Stimulated activated CD4-positive, alpha-beta T cell treated with anti-CD3 and anti-CD28 coated beads, Interleukin-15, amount 100 ng/mL, for 48 hours (primary cell): Measurements from ENCODE around the gene CPSF4.

Source experiments
- DNase-seq, 2 donors: peaks; one replicate each; pipeline ENCODE4 v3.0.0-alpha.2; 2020; ENCODE audit warnings: low read depth in 2 of 2

Gene CPSF4

GRCh38 chr7:99438573-99439480 lies at the start of gene CPSF4, which contains the start of gene PTCD1:
CPSF4 (plus strand) TSS chr7:99438943; CDS start chr7:99439083, 140 bp downstream.
PTCD1 (minus strand) TSS chr7:99438798; CDS start chr7:99435242, 3,556 bp downstream.
- peak; percentile 90 to 92 for DNase-seq

GRCh38 chr7:99389772-99390171 lies 49.0 kb upstream of the CPSF4 start:
- DNase-seq = no peak

DNA sequence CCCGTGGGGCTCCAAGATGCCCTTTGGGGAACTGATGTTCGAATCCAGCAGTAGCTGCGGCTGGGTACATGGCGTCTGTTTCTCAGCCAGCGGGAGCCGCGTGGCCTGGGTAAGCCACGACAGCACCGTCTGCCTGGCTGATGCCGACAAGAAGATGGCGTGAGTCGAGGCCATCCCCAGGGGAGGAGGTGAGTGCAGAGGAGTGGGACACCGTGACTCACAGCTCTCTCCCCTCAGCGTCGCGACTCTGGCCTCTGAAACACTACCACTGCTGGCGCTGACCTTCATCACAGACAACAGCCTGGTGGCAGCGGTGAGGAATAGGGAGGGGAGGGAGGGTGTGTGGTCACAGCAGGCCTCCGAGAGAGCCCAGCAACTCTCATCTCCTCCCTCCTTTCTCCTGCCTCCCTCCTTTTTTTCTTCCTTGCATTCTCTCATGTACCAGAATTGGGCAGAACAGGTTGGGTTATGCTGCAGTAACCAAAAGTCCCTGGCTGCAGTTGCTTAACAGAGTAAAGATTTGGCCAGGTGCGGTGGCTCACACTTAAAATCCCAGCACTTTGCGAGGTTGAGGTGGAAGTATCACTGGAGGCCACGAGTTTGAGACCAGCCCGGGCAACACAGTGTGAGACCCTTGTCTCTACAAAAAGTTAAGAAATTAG lies 47.7 kb upstream of the CPSF4 start:
- no peak for DNase-seq

DNA sequence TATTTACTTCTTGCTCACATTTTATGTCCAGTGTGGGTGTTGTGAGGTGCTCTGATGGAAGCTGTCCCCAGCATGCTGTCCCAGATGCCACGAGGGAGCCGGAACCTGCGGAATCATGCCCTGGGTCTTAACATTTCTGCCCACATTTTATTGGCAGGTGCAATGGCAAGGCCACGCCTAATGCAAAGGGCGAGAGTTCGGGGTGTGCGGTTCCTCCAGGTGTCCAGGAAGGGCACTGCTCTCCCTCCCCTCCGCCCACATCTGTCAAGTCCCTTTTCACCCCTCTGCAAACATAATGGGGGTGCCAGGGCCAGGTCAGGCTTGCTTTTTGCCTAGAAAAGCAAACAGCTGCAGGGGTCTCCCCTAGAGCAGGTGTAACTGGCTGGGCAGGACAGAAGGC lies 46.7 kb upstream of the CPSF4 start:
- no peak for DNase-seq

DNA sequence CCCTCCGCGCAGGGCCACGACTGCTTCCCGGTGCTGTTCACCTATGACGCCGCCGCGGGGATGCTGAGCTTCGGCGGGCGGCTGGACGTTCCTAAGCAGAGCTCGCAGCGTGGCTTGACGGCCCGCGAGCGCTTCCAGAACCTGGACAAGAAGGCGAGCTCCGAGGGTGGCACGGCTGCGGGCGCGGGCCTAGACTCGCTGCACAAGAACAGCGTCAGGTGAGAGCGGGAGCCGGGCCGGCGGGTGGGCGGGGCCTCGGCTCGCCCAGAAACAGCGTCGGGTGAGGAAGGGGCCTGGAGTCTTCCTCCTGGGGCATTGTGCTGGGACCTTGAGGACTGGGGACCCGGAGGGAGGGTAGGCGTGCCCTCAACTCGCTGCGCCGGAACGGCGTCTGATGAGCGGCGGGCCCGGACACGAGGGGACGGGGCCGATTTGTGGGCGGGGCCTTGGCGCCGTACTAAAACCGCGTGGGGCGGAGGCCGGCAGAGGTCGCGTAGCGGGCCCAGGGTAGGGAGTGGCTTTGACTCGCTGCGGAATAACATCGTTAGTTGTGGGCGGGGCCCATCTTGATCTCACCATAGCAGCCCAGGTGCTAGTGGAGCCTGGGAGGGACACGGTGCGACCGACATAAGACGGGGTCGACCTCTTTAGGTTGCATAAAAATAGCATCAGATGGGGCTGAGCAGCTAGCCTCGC lies 45.9 kb upstream of the CPSF4 start:
- peak; percentile 68 to 74 for DNase-seq

- no peak for DNase-seq
These were observed 45.2 kb upstream of the CPSF4 start for GRCh38 chr7:99393355-99394187.

GRCh38 chr7:99394188-99394502 lies 44.6 kb upstream of the CPSF4 start:
- no peak for DNase-seq

DNA sequence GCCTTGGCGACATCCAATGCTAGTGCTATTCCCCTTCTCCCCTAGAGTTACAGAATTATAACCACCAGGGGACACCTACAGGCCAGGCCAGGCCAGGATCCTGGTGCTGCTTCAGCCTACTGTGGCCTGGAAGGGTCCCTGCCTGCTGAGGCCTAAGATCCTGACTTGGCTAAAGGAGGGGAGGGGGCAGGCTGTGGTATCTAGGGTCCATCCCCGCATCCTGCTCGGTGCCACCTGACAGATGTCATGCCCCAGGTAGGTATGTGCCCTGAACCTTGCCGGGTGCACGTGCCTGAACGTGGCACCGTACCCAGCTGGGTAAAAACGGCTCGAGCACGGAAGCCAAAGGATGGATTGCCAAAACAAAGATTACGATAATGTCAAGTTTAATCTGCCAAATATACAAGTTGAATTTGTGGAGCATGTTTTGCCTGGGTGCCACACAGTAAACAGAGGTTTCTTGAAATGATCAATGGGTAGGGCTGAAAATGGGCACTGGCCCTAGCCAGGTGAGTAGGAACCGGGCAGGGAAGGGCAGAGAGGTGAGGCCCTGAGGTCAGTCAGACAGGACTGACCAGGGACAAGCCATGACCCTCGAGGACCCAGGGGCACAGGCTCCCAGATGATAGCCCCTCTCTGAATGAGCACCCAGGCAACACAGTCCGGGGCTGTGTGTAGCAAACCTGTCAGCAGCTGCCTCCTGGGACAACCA lies 43.0 kb upstream of the CPSF4 start:
- DNase-seq = no peak

DNA sequence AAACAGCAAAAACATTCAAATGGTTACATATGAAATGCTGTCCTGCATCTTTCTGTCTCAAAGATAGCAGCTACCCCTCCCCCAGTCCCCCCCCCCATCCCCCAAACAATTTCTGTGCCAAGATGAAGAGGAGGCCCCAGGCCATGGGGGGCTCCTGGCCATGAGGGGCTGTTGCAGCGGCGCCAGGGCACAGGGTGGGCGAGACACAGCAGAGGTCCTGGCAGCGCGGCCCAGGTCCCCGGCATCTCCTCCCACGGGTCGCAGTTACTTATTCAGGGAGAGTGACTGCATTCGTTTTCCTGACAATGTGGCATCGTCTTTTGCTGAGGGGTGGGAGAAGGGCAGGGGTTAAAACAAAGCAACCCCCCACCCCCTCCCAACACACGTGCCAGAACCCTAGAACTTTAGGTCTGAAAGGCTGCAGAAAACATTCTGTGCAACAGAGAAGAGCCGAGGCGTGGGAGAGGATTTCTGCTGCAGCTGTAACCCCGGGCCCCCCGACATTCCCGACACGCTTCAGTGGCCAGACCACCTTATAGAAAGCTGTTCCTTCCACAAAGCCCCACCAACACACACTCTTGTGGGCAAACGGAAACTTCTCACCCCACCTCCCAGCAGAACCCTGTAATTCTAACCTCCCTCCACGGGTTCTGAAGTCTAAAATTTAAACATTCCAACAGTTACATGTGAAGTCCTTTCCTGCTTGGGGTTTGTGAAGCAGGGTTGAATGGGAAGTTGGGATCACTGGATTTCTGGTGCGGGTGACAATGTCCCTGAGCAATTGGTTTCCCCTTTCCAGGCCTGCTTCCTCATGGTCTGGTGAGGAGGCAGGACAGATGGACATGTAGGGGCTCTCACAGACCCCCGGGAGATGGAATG lies 42.1 kb upstream of the CPSF4 start:
- DNase-seq = no peak

DNA sequence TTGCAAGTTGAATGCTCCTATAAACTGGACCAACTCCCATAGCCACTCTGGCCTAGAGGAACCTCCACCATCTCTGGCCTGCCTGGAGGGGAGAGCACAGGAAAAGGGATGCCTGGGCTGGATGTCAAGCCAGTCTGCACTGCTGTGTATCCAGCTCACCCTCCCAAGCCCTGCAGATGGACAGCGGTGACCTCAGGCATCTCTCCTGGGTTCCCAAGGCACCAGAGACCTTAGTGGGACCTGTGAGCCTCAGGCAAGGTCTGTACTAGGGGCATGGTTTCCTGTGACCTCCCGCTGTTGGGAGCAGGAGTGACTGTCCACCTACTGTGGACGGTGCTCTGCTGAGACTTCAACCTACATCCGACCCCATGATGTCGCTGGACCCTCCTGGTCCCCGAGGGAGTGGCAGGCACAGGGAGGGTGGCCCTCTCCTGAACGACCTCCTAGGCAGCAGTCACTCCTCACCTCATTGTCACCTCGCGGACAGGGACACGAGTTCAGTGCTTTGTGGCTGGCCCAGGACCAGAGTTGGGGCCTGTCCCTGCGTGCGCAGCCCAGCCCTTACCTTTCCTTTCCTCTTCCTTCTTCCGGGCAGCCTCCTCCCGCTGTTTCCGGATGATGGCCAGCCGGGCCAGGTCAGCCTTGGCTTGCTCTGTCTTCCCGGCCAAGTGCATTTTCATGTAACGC lies 41.3 kb upstream of the CPSF4 start:
- no peak for DNase-seq

DNA sequence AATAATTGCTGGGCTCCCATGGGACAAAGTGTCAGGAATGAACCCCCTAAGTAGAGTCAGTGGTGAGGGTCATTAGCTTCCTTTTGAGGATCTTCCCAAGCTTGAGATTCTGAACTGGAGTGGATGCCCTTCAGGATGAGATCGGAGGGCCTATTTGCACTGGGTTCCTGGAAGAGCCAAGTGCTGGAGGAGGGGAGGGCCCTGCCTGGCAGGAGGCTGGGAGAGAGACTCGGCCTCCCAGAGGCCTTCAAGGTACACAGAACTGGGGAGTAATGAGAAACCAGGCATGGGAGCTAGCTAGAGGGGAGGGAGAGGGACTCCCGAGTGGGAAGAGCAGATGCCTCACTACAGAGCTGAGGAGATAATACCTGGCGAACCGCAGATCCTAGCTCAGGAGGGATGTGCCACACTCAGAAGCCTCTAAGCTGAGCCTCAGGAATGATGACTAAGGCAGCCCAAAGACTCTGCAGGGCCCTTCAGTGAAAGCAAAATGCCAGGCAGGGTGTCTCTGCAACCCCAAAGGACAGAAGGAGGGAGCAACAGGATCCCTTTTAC lies 39.8 kb upstream of the CPSF4 start:
- no peak for DNase-seq

DNA sequence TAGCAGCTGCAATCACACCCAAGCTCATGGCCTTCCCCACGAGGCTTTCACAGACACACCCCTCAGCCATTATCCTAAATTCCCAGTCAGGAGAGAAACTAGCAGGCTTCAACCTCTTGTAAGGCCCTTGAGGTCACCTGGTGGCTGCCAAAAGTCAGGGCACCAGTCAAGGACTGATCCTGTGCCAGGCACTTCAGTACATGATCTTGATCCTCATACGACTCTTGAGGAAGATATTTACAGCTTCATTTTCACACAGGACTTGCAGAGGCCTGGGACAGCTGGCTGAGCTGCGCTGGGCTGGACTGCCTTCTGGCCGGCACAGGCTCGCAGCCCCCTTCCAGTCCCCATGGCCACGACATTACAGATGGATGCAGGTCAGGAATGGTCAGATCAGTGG lies 39.1 kb upstream of the CPSF4 start:
- no peak for DNase-seq

- DNase-seq = no peak
These were observed 35.9 kb upstream of the CPSF4 start for GRCh38 chr7:99402854-99403253.

GRCh38 chr7:99403764-99404163 lies 35.0 kb upstream of the CPSF4 start:
- no peak for DNase-seq

DNA sequence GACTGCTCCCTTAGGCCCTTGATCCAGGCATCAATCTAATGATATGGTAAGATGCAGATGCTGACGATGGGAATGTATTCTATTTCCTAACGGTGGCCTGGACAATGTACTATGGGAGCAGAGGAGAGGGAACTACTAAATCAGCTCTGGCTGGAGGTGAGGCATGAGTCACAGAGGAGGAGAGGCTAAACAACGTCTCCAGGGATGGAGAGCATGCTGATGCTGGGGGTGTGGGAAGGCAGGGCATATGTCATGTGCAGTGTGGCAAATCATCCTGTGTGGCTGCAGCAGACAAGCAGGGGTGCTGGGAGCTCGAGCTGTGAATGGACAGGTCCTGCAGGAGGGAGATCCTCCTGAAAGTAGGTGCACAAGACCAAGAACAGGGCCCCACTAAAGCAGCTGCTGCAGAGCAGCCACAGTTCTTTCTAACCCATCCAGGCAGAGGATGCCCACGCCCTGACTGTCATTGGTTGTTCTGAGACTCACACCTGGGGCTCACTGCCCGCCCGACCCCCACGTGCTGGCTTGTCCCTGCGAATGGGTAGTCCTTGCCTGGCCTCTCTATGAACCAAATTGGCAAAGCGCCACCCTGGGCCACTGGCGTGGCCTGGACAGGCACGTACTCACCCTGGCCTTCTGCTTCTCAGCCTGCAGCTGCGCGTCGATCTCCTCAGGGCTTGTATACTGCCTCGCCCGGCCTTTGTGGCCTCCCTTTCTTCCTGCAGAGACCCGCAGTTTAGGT lies 34.3 kb upstream of the CPSF4 start:
- DNase-seq = no peak

GRCh38 chr7:99404977-99405320 lies 33.8 kb upstream of the CPSF4 start:
- DNase-seq = no peak

DNA sequence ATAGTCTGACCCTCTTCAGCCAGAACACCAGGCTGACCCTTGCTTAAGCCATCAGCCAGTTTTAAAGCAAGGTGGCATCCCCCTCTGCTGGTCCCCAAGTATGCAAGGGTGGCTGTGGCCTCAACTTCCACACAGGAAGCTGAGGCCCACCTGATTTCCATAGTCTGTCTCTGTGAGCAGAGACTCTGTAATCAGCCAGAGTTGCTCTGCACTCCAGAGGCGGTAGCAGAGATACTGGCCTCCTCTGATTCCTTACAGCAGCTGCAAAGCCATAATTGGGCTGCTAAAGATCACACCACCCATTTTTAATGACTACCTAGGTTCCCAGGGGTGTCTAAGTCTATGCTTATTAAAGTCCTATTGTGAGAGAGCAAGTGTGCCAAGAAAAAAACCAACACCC lies 32.2 kb upstream of the CPSF4 start:
- DNase-seq = no peak

GRCh38 chr7:99407872-99408378 lies 30.8 kb upstream of the CPSF4 start:
- DNase-seq = no peak
